Measurements from ENCODE around the gene PAPPA.

GRCh38 chr9:116432051-116432450, 278.5 kb downstream of the PAPPA start:
- TF ChIP-seq CTCF (IDR thresholded peaks at IDR 0.05), result no peak
- TF ChIP-seq POLR2A (IDR thresholded peaks at IDR 0.05), result no peak
